Activated T-helper 17 cell treated with anti-CD3 and anti-CD28 coated beads, Interleukin-2, amount 50 U/mL, for 72 hours (primary cell): Measurements from ENCODE around the gene PTPRN. TPM values are rescaled to one million over a fixed set of nuclear protein-coding genes. Genes with fewer than 3 reads are reported as not detected.

Experiments
- ATAC-seq: fragments of 150-1000 bp; cut with Tn5 transposase; replicated peaks from 2 replicates; pipeline ENCODE4 v1.10.0; 2021; ENCODE audit warnings: mild to moderate bottlenecking, moderate library complexity
- H3K27ac Mint-ChIP-seq: one replicate; pipeline ENCODE4 v1.8.0; 2022; ENCODE audit warnings: mixed read lengths
- H3K27me3 Mint-ChIP-seq: one replicate; pipeline ENCODE4 v1.8.0; 2022; ENCODE audit warnings: mixed read lengths
- H3K36me3 Mint-ChIP-seq: one replicate; pipeline ENCODE4 v1.8.0; 2022; ENCODE audit warnings: low read depth, mild to moderate bottlenecking, mixed read lengths
- H3K4me1 Mint-ChIP-seq: one replicate; pipeline ENCODE4 v1.8.0; 2022; ENCODE audit warnings: mixed read lengths
- H3K4me3 Mint-ChIP-seq: one replicate; pipeline ENCODE4 v1.8.0; 2022; ENCODE audit warnings: mild to moderate bottlenecking, mixed read lengths
- H3K9me3 Mint-ChIP-seq: one replicate; pipeline ENCODE4 v1.8.0; 2022; ENCODE audit warnings: mixed read lengths
- total RNA-seq, 2 donors: library from RNA; stranded (reverse); gene quantifications; one replicate each; pipeline ENCODE4 v1.2.3, GENCODE V29; 2022

Gene PTPRN
- 1 to 10 TPM in 1 of 2 donors, under 1 TPM in 1; 0.67 to 6.3 TPM for total RNA-seq

DNA sequence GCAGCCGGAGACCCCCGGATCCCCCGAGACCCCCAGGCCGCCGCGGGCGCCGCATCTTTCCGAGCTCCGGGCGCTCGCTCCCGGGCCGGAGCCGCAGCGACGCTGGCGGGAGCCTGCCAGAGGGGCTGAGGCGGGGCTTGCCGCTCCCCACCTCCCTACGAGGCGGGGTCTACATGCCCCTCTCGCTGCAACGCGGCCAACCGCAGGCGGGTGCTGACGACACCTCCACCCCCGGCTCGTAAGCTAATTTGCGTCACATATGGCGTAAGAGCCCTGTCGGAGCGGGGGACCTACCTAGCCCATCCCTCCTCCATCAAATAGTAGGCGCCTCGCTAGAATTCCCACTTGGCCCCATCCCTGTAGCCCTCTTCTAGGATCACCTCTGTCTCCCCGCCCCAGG lies at the start of gene PTPRN:
TSS of gene PTPRN (minus strand) at position 124 of the 400 bp plus-strand sequence. CDS start at position 55, 69 bp downstream.
- peaks cover 47% of the 10 kb centered on the region for H3K27me3 Mint-ChIP-seq
- H3K36me3 Mint-ChIP-seq = no peaks in the 10 kb centered on the region
- ATAC-seq = no peak
- H3K4me1 Mint-ChIP-seq = no peaks in the 10 kb centered on the region
- H3K4me3 Mint-ChIP-seq = no peak within 1 kb of the TSS
- H3K9me3 Mint-ChIP-seq = no peaks in the 10 kb centered on the region
- H3K27ac Mint-ChIP-seq = no peak within 1 kb of the TSS

DNA sequence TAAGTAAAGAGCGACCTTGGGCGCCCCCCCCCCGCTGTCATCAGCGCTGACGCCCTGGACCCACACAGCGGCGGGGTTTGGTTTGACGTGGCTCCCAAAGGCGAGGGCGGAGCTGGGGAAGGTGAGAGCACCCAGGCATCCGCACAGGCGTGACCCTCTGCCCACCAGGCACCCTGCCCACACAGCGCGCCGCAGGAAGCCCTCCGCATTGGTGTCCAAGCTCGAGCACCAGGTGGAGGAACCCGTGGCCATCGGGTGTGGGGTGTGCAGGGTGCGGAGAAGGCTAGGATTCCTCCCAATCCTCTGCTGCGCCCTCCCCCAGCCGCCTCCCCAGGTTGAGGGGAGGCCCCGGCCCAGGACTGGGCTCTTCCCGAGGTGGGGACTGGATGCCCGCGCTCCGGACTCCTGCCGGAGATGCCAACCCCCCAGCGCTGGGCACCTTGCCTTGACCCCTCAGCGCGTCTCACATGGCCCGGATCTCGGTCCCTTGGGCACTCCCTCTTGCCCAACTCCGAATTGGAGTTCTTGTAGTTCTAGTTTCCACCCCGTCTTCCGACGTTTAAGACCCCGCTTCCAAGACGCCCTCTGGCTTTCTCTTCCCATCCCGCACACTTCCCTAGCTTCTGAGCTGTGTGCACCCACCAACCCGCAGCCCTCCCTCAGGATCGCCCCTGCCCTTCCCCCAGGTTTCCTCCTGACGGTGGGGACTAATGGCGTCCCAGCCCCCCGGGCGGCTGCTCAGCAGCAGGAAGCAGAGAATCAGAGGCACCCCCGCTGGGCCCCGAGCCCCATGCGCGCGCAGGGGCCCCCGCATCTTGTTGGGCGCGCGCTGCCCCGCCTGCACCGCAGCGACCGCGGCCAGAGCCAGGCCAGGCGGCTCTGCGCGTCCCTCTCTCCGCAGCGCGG lies 49.2 kb upstream of the PTPRN start:
- no peaks in the 10 kb centered on the region for H3K36me3 Mint-ChIP-seq
- H3K9me3 Mint-ChIP-seq = no peaks in the 10 kb centered on the region
- peak; percentile 30 for ATAC-seq
- H3K27me3 Mint-ChIP-seq = peaks cover 39% of the 10 kb centered on the region
- no peak overlapping the region for H3K27ac Mint-ChIP-seq
- no peaks in the 10 kb centered on the region for H3K4me1 Mint-ChIP-seq
- no peak overlapping the region for H3K4me3 Mint-ChIP-seq

DNA sequence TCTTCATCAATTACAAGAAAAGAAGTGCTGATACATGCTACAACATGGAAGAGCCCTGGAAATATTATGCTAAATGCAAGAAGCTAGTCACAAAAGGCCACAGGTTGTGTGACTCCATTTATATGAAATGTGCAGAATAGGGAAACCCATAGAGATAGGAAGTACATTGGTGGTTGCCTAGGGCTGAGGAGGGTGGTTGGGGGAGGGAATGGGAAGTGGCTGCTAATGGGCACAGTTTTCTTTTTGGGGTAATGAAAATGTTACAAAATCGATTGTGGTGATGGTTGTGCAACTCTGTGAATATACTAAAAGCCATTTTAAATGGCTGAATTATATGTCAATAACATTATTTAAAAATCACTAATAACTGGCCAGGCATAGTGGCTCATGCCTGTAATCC lies 47.6 kb upstream of the PTPRN start:
- Mint-ChIP-seq H3K4me1 (no peaks in the 10 kb centered on the region), H3K36me3 (no peaks in the 10 kb centered on the region), H3K27me3 (peaks cover 39% of the 10 kb centered on the region)

GRCh38 chr2:219354582-219354981 lies 45.4 kb upstream of the PTPRN start:
- H3K4me3 Mint-ChIP-seq = no peak overlapping the region
- no peaks in the 10 kb centered on the region for H3K4me1 Mint-ChIP-seq
- peaks cover 34% of the 10 kb centered on the region for H3K27me3 Mint-ChIP-seq
- no peak overlapping the region for H3K27ac Mint-ChIP-seq
- no peaks in the 10 kb centered on the region for H3K36me3 Mint-ChIP-seq
- ATAC-seq = no peak
- H3K9me3 Mint-ChIP-seq = no peaks in the 10 kb centered on the region

More for the DNA sequence above, 47.6 kb upstream of the PTPRN start:
- Mint-ChIP-seq H3K9me3 (no peaks in the 10 kb centered on the region), H3K4me3 (no peak overlapping the region), H3K27ac (no peak overlapping the region)
- no peak for ATAC-seq

DNA sequence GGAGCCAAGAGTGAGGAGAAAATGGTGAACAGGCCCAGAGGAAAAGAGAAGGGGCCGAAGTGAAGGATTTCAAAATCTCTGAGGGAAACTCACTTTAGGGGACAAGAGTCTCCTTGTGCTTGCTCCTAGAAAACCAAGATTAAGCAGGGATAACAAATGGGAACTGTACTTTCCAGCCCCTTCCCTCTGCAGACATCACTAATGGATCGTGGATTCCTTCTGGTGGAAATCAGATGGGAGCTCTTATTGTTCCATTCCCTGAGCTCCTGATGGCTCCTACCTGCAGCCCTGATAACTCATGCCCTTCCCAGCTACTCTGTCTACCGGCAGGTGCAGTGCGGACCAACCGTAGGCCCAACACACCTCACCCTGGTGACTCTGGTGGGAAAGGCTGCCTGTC lies 43.9 kb upstream of the PTPRN start:
- H3K27me3 Mint-ChIP-seq = peaks cover 34% of the 10 kb centered on the region
- no peak overlapping the region for H3K4me3 Mint-ChIP-seq

GRCh38 chr2:219352448-219353023 lies 43.3 kb upstream of the PTPRN start:
- no peak overlapping the region for H3K4me3 Mint-ChIP-seq
- H3K4me1 Mint-ChIP-seq = no peaks in the 10 kb centered on the region
- peaks cover 38% of the 10 kb centered on the region for H3K27me3 Mint-ChIP-seq
- ATAC-seq = peak; percentile 84
- H3K36me3 Mint-ChIP-seq = no peaks in the 10 kb centered on the region
- no peak overlapping the region for H3K27ac Mint-ChIP-seq
- H3K9me3 Mint-ChIP-seq = no peaks in the 10 kb centered on the region

More for the DNA sequence above, 43.9 kb upstream of the PTPRN start:
- Mint-ChIP-seq H3K36me3 (no peaks in the 10 kb centered on the region), H3K4me1 (no peaks in the 10 kb centered on the region), H3K9me3 (no peaks in the 10 kb centered on the region), H3K27ac (no peak overlapping the region)
- no peak for ATAC-seq

DNA sequence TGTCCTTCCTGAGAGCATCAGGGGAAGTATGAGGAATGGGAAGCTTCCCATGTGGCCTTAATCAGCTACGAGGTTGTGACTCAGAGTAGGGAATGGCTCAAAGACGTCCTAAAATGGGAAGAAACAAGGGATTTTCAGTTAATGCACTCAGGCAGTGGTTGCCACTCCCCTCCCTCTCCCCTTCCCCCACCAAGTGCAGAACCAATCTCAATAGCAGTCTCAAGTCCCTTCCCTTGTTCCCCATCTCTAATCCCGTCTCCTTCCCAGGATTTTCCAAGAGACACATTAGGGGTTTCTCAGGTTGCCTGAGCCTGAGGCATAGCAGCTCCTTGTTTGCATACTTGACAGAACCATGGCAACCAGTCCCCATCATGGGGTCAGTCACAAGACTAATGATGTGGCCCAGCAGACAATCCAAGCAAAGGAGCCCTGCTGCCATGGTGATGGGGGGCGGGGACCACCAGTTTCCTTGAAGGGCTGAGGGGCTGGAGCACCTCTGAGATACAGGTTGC lies 41.6 kb upstream of the PTPRN start:
- H3K27ac Mint-ChIP-seq = no peak overlapping the region

GRCh38 chr2:219350215-219350614 lies 41.0 kb upstream of the PTPRN start:
- H3K36me3 Mint-ChIP-seq = no peaks in the 10 kb centered on the region
- no peak overlapping the region for H3K27ac Mint-ChIP-seq
- no peak for ATAC-seq
- H3K4me3 Mint-ChIP-seq = no peak overlapping the region
- H3K4me1 Mint-ChIP-seq = no peaks in the 10 kb centered on the region
- no peaks in the 10 kb centered on the region for H3K9me3 Mint-ChIP-seq
- H3K27me3 Mint-ChIP-seq = peaks cover 27% of the 10 kb centered on the region

More for the DNA sequence above, 41.6 kb upstream of the PTPRN start:
- H3K27me3 Mint-ChIP-seq = peaks cover 33% of the 10 kb centered on the region
- no peaks in the 10 kb centered on the region for H3K4me1 Mint-ChIP-seq
- no peak for ATAC-seq
- no peaks in the 10 kb centered on the region for H3K9me3 Mint-ChIP-seq
- no peaks in the 10 kb centered on the region for H3K36me3 Mint-ChIP-seq
- H3K4me3 Mint-ChIP-seq = no peak overlapping the region

- no peak for ATAC-seq
- no peak overlapping the region for H3K27ac Mint-ChIP-seq
- no peak overlapping the region for H3K4me3 Mint-ChIP-seq
- no peaks in the 10 kb centered on the region for H3K9me3 Mint-ChIP-seq
- H3K36me3 Mint-ChIP-seq = no peaks in the 10 kb centered on the region
- H3K4me1 Mint-ChIP-seq = no peaks in the 10 kb centered on the region
- peaks cover 16% of the 10 kb centered on the region for H3K27me3 Mint-ChIP-seq
Observed at GRCh38 chr2:219344751-219345430, 35.7 kb upstream of the PTPRN start.

GRCh38 chr2:219335373-219335786 lies 26.2 kb upstream of the PTPRN start:
- Mint-ChIP-seq H3K9me3 (peaks cover 10% of the 10 kb centered on the region), H3K27me3 (peaks cover 55% of the 10 kb centered on the region), H3K4me1 (peaks cover 4% of the 10 kb centered on the region), H3K36me3 (no peaks in the 10 kb centered on the region), H3K27ac (no peak overlapping the region), H3K4me3 (no peak overlapping the region)
- ATAC-seq = no peak

DNA sequence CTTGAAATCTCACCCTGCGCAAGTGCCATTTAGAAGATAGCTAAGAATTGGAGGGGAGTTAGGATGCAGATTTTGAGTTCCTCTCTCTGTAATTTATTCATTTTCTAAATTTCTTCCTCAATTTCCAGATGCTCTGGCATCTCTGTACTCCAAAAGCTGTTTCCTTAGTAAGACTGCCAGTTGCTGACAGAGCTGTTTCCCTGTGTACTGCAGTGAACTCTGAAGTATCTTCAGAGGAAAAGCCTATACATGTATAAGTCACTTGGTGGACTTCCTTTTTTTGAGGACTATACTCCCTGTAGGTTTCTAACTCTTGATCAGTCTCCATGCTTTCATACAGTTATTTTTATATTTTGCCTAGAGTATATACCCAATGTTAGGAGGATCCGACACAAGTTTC lies 24.9 kb upstream of the PTPRN start:
- Mint-ChIP-seq H3K4me3 (no peak overlapping the region), H3K27ac (no peak overlapping the region), H3K9me3 (peaks cover 10% of the 10 kb centered on the region), H3K27me3 (peaks cover 61% of the 10 kb centered on the region), H3K4me1 (peaks cover 4% of the 10 kb centered on the region), H3K36me3 (no peaks in the 10 kb centered on the region)
- no peak for ATAC-seq

DNA sequence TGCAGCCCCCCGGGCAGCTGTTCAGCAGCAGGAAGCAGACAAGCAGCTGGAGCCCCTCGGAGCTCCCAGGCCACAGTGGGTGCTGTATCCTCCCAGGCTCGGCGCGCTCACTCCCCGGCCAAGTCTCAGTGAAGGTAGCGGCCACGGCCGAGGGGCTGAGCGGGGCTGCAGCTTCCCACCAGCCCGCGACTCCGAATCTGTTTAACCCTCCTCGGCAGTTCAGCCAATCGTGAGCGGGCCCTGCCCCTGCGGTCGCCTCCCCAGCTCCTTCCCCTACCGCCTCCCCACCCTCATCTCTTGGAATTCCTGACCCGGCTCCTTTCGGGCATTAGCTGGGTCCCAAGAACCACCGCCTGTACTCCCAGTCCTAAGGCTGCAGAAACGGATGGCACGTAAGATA lies 23.3 kb upstream of the PTPRN start, which contains the start of gene RESP18:
TSS of gene RESP18 (minus strand) at position 203 of the 400 bp plus-strand sequence.
- no peak for ATAC-seq
- Mint-ChIP-seq H3K4me1 (peaks cover 4% of the 10 kb centered on the region), H3K27me3 (peaks cover 69% of the 10 kb centered on the region), H3K36me3 (no peaks in the 10 kb centered on the region), H3K27ac (no peak within 1 kb of the TSS), H3K4me3 (no peak within 1 kb of the TSS), H3K9me3 (peaks cover 10% of the 10 kb centered on the region)

DNA sequence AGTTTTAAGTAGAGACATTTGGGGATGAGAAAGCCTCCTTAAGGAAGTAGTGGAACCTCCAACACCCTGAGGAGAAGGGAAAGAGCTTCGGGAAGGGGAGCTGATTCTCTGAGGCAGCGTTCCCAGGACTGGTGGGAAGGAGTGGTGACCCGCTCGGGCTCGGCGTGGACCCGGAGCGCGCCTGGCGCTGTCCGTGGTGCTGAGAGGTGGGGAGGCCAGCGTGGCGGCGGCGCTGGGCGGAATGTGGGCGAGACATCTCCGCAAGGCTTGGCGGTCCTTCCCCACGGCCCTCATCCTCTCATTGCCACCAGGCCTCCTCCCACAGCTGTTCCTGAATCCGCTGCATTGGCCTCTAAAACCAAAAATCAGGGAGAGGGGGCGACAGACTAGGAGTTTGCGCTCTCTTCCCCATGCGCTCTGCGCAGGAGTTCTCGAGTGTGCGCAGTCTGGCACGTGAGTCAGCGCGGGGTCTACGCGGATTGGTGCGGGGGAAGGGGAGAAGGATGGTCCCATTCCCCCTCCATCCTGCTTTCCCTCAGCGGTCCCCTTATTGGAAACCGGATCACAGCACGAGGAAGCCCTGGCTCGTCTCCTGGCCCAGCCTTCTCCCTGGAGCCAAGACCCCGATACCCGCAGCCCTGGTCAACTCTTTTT lies 22.5 kb upstream of the PTPRN start:
- Mint-ChIP-seq H3K9me3 (peaks cover 10% of the 10 kb centered on the region), H3K4me1 (peaks cover 4% of the 10 kb centered on the region), H3K27me3 (peaks cover 69% of the 10 kb centered on the region), H3K27ac (no peak overlapping the region), H3K4me3 (no peak overlapping the region), H3K36me3 (no peaks in the 10 kb centered on the region)
- ATAC-seq = no peak

- Mint-ChIP-seq H3K4me1 (peaks cover 4% of the 10 kb centered on the region), H3K27me3 (peaks cover 52% of the 10 kb centered on the region), H3K4me3 (no peak overlapping the region), H3K9me3 (no peaks in the 10 kb centered on the region), H3K27ac (no peak overlapping the region), H3K36me3 (no peaks in the 10 kb centered on the region)
- no peak for ATAC-seq
Observed at GRCh38 chr2:219327719-219328118, 18.5 kb upstream of the PTPRN start.
